Gastroesophageal sphincter (tissue), 4 donors: ENCODE data around the gene LCT. TPM values are rescaled to one million over a fixed set of nuclear protein-coding genes. Genes with fewer than 3 reads are reported as not detected.

Experiments
- ATAC-seq: fragments of 150-250 bp; one replicate; pipeline ENCODE4 v1.9.1; 2016; ENCODE audit warnings: mild to moderate bottlenecking, moderate library complexity
- H3K27ac ChIP-seq, 4 donors: fragments of 200-600 bp; sonication (generic) in 3 of 4; 1 replicate in 3 of 4; 2 replicates in 1 of 4; pipeline ENCODE4 v1.5.1; 2016 to 2019
- H3K27me3 ChIP-seq: fragments of 200-600 bp; sonication (generic); one replicate; pipeline ENCODE4 v1.5.1; 2019
- H3K36me3 ChIP-seq, 2 donors: fragments of 200-600 bp; sonication (generic); one replicate each; pipeline ENCODE4 v1.5.1; 2019; ENCODE audit warnings: control low read depth in 1 of 2
- H3K4me1 ChIP-seq, 3 donors: fragments of 200-600 bp; sonication (generic); 1 replicate in 2 of 3; 2 replicates in 1 of 3; pipeline ENCODE4 v1.5.1; 2016 to 2019; ENCODE audit warnings: control low read depth in 2 of 3
- H3K4me3 ChIP-seq, 2 donors: fragments of 200-600 bp; sonication (generic); one replicate each; pipeline ENCODE4 v1.5.1; 2019; ENCODE audit warnings: mild to moderate bottlenecking in 1 of 2, moderate library complexity in 1 of 2
- H3K9me3 ChIP-seq, 3 donors: fragments of 200-600 bp; sonication (generic); one replicate each; pipeline ENCODE4 v1.5.1; 2017 to 2019; ENCODE audit warnings: control low read depth in 2 of 3
- CTCF ChIP-seq, 4 experiments: fragments of 200-600 bp in 2 of 4; fragments of 450-650 bp in 2 of 4; sonication (generic) in 1 of 4; IDR thresholded peaks; one replicate each; pipeline ENCODE4 v1.5.1; 2017 to 2019; ENCODE audit warnings: antibody characterized with exemption in 4 of 4, mild to moderate bottlenecking in 2 of 4, moderate library complexity in 2 of 4
- EP300 ChIP-seq: sonication (generic); formaldehyde crosslinking; IDR thresholded peaks from one replicate; pipeline ENCODE4 v1.6.1; 2017; ENCODE audit warnings: antibody characterized with exemption, mild to moderate bottlenecking
- POLR2A ChIP-seq, 2 donors: fragments of 450-650 bp; IDR thresholded peaks; one replicate each; pipeline ENCODE4 v1.6.1; 2017; ENCODE audit warnings: antibody characterized with exemption in 2 of 2, mild to moderate bottlenecking in 2 of 2, moderate library complexity in 1 of 2
- POLR2AphosphoS5 ChIP-seq: sonication (generic); formaldehyde crosslinking; IDR thresholded peaks from one replicate; pipeline ENCODE4 v1.6.1; 2017; ENCODE audit warnings: antibody characterized with exemption
- WGBS, 2 donors: methylation state at CpG; one replicate each; pipeline ENCODE4 v1.1.5; 2018; ENCODE audit warnings: low coverage in 1 of 2; 5-methylcytosine and 5-hydroxymethylcytosine counted together
- total RNA-seq, 4 donors: library from RNA; depleted of rRNA; stranded (reverse); fragments of >200 nt; gene quantifications; one replicate each; pipeline ENCODE4 v1.1.0, GENCODE V29; 2016

The LCT gene
- total RNA-seq, 4 donors from 2014 or later, result not detected

GRCh38 chr2:135773319-135773718 is 63.7 kb downstream of the LCT start:
- Histone ChIP-seq H3K36me3 (peaks cover 0 to 99% of the 10 kb centered on the region in 2 donors), H3K27me3 (no peaks in the 10 kb centered on the region), H3K4me3 (no peak overlapping the region), H3K27ac (no peak overlapping the region), H3K4me1 (no peaks in the 10 kb centered on the region), H3K9me3 (no peaks in the 10 kb centered on the region)
- ATAC-seq, result no peak
- TF ChIP-seq EP300, result no peak
- no peak for TF ChIP-seq POLR2A (IDR thresholded peaks at IDR 0.05)
- no peak for TF ChIP-seq POLR2AphosphoS5
- no peak for TF ChIP-seq CTCF (IDR thresholded peaks at IDR 0.05)
- WGBS, 2 donors, result 100% methylated on average over 1 to 2 of the region's 2 CpGs

- TF ChIP-seq POLR2AphosphoS5, result no peak
- no peak for TF ChIP-seq POLR2A (IDR thresholded peaks at IDR 0.05)
- no peak for TF ChIP-seq EP300
- TF ChIP-seq CTCF (IDR thresholded peaks at IDR 0.05), result no peak
- H3K27me3 ChIP-seq, result no peaks in the 10 kb centered on the region
- H3K36me3 ChIP-seq, result peaks cover 0 to 99% of the 10 kb centered on the region in 2 donors
These were observed 68.1 kb downstream of the LCT start for GRCh38 chr2:135768863-135769262.

GRCh38 chr2:135762530-135762929 is 74.5 kb downstream of the LCT start:
- H3K36me3 ChIP-seq, result peaks cover 2 to 98% of the 10 kb centered on the region in 2 donors
- no peaks in the 10 kb centered on the region for H3K4me1 ChIP-seq
- 67% methylated on average over 1 of the region's 1 CpG; no CpG with 5 or more reads in 1 of the 2 donors for WGBS, 2 donors
- no peaks in the 10 kb centered on the region for H3K27me3 ChIP-seq
- no peak overlapping the region for H3K27ac ChIP-seq
- H3K9me3 ChIP-seq, result peaks cover 0 to 8% (median 0%) of the 10 kb centered on the region in 3 donors
- TF ChIP-seq POLR2AphosphoS5, result no peak
- no peak for TF ChIP-seq CTCF (IDR thresholded peaks at IDR 0.05)
- TF ChIP-seq EP300, result no peak
- TF ChIP-seq POLR2A (IDR thresholded peaks at IDR 0.05), result no peak
- ATAC-seq, result no peak
- no peak overlapping the region for H3K4me3 ChIP-seq

More at GRCh38 chr2:135768863-135769262, 68.1 kb downstream of the LCT start:
- Histone ChIP-seq H3K9me3 (no peaks in the 10 kb centered on the region), H3K27ac (no peak overlapping the region), H3K4me1 (no peaks in the 10 kb centered on the region), H3K4me3 (no peak overlapping the region)
- WGBS, 2 donors, result 93% methylated on average over 8 of the region's 8 CpGs; no CpG with 5 or more reads in 1 of the 2 donors
- no peak for ATAC-seq

GRCh38 chr2:135762022-135762421 is 75.0 kb downstream of the LCT start:
- H3K4me1 ChIP-seq, result no peaks in the 10 kb centered on the region
- no peak overlapping the region for H3K27ac ChIP-seq
- no peak overlapping the region for H3K4me3 ChIP-seq
- peaks cover 0 to 13% (median 0%) of the 10 kb centered on the region in 3 donors for H3K9me3 ChIP-seq
- no peak for TF ChIP-seq POLR2AphosphoS5
- no peak for TF ChIP-seq POLR2A (IDR thresholded peaks at IDR 0.05)
- TF ChIP-seq EP300, result no peak
- ATAC-seq, result no peak
- peaks cover 7 to 98% of the 10 kb centered on the region in 2 donors for H3K36me3 ChIP-seq
- no peaks in the 10 kb centered on the region for H3K27me3 ChIP-seq

GRCh38 chr2:135756692-135757091 is 80.3 kb downstream of the LCT start:
- TF ChIP-seq POLR2AphosphoS5, result no peak
- no peak for TF ChIP-seq CTCF (IDR thresholded peaks at IDR 0.05)
- no peak for TF ChIP-seq EP300
- TF ChIP-seq POLR2A (IDR thresholded peaks at IDR 0.05), result no peak
- Histone ChIP-seq H3K36me3 (peaks cover 24 to 98% of the 10 kb centered on the region in 2 donors), H3K27me3 (no peaks in the 10 kb centered on the region), H3K4me3 (no peak overlapping the region), H3K4me1 (no peaks in the 10 kb centered on the region), H3K9me3 (peaks cover 0 to 21% (median 0%) of the 10 kb centered on the region in 3 donors), H3K27ac (no peak overlapping the region)
- ATAC-seq, result no peak
- 91 to 100% methylated on average over 1 of the region's 1 CpG for WGBS, 2 donors
